ENCODE data around the gene ARHGAP42.
"Not testable (repeated sequence)": the region's sequence is repeated elsewhere in the genome, so short reads cannot be mapped to it uniquely, and the experiment has no call there.

Gene ARHGAP42, protein sequence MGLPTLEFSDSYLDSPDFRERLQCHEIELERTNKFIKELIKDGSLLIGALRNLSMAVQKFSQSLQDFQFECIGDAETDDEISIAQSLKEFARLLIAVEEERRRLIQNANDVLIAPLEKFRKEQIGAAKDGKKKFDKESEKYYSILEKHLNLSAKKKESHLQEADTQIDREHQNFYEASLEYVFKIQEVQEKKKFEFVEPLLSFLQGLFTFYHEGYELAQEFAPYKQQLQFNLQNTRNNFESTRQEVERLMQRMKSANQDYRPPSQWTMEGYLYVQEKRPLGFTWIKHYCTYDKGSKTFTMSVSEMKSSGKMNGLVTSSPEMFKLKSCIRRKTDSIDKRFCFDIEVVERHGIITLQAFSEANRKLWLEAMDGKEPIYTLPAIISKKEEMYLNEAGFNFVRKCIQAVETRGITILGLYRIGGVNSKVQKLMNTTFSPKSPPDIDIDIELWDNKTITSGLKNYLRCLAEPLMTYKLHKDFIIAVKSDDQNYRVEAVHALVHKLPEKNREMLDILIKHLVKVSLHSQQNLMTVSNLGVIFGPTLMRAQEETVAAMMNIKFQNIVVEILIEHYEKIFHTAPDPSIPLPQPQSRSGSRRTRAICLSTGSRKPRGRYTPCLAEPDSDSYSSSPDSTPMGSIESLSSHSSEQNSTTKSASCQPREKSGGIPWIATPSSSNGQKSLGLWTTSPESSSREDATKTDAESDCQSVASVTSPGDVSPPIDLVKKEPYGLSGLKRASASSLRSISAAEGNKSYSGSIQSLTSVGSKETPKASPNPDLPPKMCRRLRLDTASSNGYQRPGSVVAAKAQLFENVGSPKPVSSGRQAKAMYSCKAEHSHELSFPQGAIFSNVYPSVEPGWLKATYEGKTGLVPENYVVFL

GRCh38 chr11:100687054-100687629 is at the start of gene ARHGAP42:
Gene ARHGAP42, plus strand, starts transcription at chr11:100687288. Its CDS starts 391 bp downstream, at chr11:100687679.
- no peak for DNase-seq (ENCODE audit: low read depth in 2 of 2)

DNA sequence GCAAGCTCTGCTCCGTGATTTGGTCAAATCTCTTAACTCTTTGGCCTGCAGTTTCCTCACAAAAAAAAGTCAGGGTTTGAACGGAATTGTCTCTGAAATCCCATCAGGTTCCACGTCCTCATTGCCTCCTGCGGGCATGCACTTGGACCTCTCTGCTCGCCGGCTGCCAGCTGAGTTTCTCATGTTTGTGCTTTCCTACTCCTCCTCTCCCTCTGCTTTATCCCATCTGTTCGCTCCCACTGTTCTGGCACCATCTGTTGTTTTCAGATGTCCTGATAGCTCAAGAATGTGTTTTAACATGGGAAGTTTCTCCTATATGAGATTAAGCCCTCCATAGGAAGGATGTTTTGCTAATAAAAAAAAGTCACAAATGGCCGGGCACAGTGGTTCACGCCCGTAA is 49.4 kb upstream of the ARHGAP42 start:
- DNase-seq (ENCODE audit: low read depth in 2 of 2) = no peak

GRCh38 chr11:100638648-100639047 is 48.4 kb upstream of the ARHGAP42 start:
- DNase-seq (ENCODE audit: low read depth in 2 of 2) = no peak

DNA sequence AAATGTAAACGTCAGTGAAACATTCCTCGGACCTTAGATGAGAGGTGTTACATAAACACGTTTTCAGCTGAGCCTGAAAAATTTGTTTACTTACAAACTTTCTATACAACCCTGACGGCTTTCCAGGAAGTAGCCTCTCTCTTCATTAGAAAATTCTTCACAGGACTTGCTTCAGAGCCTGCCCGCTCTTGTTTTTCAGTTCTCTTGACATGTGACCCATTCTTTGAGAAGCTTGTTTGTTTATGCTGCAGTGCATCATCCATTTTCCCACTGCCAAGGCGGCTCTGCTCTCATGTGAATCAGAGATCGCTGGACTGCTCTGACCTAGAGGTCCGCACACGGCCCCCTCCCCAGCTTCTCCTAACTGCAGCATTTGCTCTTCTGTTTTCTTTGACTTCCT is 47.9 kb upstream of the ARHGAP42 start:
- no peak for DNase-seq (ENCODE audit: low read depth in 2 of 2)

DNA sequence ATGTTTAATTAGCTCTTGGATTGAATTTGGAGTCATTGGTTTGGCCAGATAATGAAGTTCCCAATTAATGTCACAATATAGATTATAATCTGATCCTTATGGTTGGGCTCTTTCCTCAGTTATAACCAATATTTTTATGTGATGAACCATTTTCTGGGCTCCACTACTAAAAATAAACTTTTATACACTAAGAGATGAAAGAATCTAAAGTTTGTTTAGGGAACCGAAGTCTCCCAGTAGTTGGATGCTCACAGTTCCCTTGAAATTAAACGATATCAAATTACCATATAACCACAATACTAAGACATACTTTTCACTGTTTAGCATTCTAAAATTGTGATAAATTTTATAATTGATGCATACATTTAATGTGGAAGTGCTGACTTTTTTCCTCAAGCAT is 47.0 kb upstream of the ARHGAP42 start:
- DNase-seq (ENCODE audit: low read depth in 2 of 2) = no peak

- DNase-seq (ENCODE audit: low read depth in 2 of 2) = no peak
These were observed 46.4 kb upstream of the ARHGAP42 start for GRCh38 chr11:100640646-100641045.

GRCh38 chr11:100641456-100641855 is 45.6 kb upstream of the ARHGAP42 start:
- no peak for DNase-seq (ENCODE audit: low read depth in 2 of 2)

DNA sequence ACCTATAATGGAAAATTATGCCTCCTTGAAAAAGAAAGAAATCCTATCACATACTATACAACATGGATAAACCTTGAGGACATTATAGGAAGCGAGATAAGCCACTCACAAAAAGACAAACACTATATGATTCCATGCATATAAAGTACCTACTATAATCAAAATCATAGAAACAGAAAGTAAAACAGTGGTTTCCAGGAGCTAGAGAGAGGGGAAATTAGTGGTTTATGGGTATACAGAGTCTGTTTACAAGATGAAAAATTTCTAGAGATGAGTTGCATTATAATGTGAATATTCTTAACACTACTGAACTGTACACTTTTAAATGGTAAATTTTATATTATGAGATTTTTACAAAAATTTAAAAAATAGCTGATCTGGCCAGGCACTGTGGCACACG is 40.5 kb upstream of the ARHGAP42 start:
- DNase-seq (ENCODE audit: low read depth in 2 of 2) = no peak

DNA sequence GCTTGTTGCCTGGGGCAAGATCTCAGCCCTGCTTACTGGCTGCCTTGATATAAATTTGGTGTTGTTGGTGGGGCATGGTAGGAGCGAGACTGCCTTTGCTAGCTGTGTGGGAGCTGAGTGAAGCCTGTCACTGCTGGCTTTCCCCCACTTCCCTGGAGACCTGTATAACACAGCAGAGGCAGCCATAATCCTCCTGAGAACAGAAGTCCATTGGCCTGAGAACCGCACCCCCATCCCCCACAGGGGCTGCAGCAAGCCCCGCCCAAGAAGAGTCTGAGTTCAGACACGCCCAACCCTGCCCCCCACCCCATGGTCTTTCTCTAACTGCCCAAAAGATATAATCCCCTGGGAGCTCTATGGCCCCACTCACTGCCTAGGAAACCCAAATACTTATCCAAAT is 39.2 kb upstream of the ARHGAP42 start:
- DNase-seq (ENCODE audit: low read depth in 2 of 2) = no peak

DNA sequence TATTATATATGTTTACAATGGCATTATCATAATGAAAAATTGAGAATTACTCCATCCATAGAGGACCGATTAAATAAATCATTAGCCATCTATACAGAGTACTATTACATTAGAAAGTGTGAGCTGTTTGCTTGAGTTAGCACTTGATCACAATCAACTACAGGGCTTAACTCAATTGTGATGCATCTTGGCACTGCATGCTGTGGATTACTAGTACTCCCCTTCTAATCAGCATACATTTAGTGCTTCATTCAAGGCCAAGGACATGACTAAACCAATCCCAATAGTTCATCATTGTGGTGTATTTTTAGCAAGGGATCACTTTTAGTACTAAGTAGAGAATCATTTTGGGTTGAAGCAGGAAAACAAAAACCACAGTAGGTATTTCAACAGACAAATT is 23.5 kb upstream of the ARHGAP42 start:
- DNase-seq (ENCODE audit: low read depth in 2 of 2) = no peak

DNA sequence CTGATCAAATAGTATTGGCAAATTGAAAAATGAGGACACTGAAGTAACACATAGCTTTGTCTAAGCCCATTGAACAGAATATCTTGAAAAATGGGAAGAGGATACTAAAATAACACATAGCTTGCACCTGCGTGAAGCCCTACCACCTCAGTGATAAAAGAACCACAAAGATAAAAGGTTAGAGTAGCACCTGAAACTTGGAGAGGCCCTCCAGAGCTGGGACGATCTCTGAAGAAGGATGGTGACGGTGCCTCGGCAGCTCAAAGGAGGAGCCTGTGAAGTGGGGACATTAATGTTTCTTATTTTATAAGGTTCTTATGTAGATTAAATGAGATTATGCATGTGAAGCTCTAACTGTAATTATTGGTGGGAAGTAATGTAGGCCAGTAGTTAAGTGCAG is 23.1 kb upstream of the ARHGAP42 start:
- DNase-seq (ENCODE audit: low read depth in 2 of 2) = no peak

GRCh38 chr11:100666816-100667215 is 20.3 kb upstream of the ARHGAP42 start:
- not testable (repeated sequence) for DNase-seq (ENCODE audit: low read depth in 2 of 2)

GRCh38 chr11:100667449-100667848 is 19.6 kb upstream of the ARHGAP42 start:
- no peak for DNase-seq (ENCODE audit: low read depth in 2 of 2)

DNA sequence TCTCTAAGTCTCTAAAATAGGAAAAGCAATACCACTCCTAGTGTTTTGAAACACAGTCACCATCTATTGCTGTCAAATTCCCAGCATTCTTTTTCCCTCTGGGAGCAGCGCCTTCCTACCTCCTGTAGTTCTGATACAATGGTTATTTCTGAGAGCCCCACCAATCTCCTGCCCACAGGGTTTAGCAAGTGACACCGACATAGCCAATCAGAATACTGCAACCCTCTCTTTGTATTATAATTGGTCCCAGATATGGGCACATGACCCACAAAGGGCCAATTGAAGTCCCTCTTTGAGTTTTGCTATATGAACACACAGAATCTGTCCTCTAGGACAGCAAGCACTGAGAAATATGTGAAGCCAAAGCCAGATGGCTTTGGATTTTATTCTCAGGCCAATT is 16.9 kb upstream of the ARHGAP42 start:
- no peak for DNase-seq (ENCODE audit: low read depth in 2 of 2)

GRCh38 chr11:100671471-100671870 is 15.6 kb upstream of the ARHGAP42 start:
- no peak for DNase-seq (ENCODE audit: low read depth in 2 of 2)

- DNase-seq (ENCODE audit: low read depth in 2 of 2) = no peak
These were observed 14.5 kb upstream of the ARHGAP42 start for GRCh38 chr11:100672498-100673033.

DNA sequence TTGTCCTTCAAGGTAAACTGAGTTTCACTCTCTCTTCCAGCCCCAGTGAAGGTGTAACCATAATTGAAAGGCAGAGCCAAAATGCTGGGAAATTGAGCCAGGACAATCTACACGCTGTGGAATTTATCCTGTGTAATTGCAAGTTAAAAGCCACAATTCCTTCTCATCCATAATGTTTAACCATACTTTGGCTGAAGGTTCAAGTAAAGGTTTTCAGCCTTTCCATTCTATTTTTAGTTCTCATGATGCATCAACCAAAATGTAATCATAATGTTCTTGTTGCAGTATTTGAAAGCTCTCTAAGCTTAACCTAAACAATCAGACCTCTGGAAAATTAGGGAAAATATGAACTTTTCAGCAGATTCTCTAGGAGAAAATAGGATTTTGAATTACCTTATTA is 14.0 kb upstream of the ARHGAP42 start:
- DNase-seq (ENCODE audit: low read depth in 2 of 2) = no peak

DNA sequence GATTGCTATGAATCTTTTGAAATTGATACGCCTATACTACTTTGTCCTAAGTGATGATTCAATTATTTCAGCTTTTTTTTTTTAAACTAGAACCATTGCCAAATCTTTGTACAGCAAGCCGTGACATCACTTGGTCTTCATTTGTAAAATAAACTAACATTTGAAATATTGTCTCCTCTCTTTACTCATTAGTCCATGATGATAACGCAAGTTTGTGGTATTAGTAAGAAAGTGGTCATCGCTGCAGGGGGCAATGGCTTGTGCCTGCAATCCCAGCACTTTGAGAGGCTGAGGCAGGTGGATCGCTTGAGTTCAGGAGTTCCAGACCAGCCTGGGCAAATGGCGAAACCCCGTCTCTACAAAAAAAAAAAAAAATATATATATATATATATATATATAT is 12.9 kb upstream of the ARHGAP42 start:
- DNase-seq (ENCODE audit: low read depth in 2 of 2) = no peak

GRCh38 chr11:100675115-100675650 is 11.9 kb upstream of the ARHGAP42 start:
- DNase-seq (ENCODE audit: low read depth in 2 of 2) = no peak

GRCh38 chr11:100676901-100677300 is 10.2 kb upstream of the ARHGAP42 start:
- no peak for DNase-seq (ENCODE audit: low read depth in 2 of 2)

- no peak for DNase-seq (ENCODE audit: low read depth in 2 of 2)
These were observed 9.3 kb upstream of the ARHGAP42 start for GRCh38 chr11:100677796-100678195.

DNA sequence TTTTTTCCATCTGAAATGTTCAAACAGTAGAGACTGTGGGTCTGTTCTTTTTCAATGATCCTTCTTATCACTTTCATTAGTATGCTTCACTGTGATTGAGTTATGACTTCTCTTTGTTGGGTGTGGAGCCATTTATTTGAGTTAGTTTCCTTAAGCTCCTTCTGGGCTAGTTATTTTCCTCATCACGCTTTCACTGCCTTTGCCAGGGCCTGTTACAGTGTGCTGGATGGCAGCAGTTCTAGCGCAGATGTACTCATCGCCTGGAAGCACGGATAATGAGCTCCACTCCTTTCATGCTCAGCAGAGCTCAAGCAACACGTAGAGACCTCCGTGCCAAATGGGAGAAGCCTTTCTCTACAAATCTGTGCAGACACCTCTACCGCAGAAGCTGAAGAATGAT is 7.0 kb upstream of the ARHGAP42 start:
- DNase-seq (ENCODE audit: low read depth in 2 of 2) = no peak

All from stimulated activated CD4-positive, alpha-beta T cell treated with anti-CD3 and anti-CD28 coated beads, Interleukin-1b, Interleukin-23, amount 100 ng/mL, for 4 hours (primary cell).